GM18526 (cell line): ENCODE results near the gene MELTF.

Source experiments
- POLR2A ChIP-seq: IDR thresholded peaks from 3 replicates; pipeline ENCODE4 v1.6.1; 2011; ENCODE audit not compliant: insufficient read length; ENCODE audit errors: extremely low read depth

The MELTF gene

DNA sequence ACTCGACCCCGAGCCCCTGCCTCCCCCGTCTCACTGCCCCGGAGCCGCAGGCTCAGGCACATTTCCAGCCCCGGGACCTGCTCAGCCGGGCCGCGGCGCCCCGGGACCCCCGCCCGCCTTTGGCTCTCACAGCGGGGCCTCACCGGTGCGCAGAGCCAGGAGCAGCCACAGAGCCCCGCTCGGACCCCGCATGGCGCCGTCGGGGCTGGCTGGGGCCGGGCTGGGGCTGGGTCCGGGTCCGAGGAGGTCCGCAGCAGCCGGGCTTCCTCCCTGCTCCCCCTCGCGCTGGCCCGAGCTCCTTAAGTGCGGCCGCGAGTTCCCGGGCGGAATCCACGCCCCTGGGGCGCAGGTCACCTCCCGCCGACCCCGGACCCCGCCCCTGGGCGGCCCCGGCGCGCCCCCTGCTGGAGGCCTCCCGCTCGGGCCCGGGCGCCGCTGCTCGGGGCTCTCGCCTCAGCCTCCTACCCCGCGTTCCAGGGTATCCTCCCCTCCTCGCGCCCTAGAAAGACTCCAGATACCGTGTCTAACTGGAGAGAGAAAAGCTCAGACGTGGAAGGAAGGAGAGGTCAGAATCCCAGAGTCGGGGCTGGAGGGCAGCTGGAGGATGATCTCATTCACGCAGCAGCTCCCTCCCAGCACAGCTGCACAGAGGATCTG, at the start of gene MELTF:
Gene MELTF (minus strand): TSS at position 307 of the 657 bp plus-strand sequence. CDS start 115 bp downstream, at position 192.
- TF ChIP-seq POLR2A: peak; percentile 69

DNA sequence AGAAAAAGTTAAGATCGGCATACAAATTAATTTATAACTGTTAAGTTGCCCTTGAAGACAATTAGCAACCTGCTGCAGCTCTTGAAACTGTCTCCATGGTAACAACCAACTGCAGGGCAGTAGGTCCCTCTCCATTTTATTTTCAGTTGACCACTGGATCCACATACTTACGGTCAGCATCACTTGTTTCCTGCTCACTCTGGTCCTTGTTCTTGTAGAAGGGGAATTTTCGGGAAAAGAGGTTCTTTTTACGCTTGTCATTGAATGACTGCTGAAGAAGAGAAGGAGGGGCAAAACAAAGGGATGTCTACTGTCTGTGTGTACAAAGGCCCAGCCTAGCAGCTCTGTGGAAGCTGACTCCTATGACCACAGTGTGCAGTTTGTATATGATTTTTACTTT, 46.8 kb upstream of the MELTF start:
- TF ChIP-seq POLR2A: no peak

DNA sequence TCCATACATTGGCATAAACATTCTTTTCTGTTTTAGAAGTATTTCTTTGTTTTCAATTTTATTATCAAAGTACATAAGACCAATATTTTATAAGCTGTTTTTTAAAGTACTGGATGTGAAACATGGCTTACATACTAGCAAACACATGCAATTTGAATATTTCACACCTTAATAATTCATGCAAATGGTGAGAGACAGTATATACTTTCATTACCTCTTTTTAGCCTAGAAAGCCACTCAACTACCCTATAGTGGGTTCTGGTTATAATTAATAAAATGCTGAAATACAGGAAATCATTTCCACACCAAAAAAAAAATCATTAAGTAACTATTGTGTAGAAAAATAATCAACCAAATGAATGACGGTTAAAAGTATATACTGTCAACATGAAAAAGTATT, 38.5 kb upstream of the MELTF start:
- TF ChIP-seq POLR2A: no peak

DNA sequence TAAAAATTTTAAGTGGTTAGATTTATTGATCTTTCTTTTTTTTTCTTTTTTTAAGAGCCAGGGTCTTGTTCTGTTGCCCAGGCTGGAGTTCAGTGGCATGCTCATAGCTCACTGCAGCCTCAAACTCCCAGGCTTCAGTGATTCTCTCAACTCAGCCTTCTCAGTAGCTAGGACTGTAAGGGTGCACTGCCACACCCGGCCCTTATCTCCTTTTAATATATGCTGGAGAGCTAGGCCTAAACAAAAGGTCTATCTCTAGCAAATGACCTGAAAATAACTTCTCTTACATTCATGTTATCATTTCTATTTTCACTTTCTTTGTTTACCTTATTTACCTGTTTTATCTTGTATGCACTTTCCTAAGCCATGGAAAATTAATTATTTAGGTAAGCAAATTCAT, 35.2 kb upstream of the MELTF start:
- no peak for TF ChIP-seq POLR2A

DNA sequence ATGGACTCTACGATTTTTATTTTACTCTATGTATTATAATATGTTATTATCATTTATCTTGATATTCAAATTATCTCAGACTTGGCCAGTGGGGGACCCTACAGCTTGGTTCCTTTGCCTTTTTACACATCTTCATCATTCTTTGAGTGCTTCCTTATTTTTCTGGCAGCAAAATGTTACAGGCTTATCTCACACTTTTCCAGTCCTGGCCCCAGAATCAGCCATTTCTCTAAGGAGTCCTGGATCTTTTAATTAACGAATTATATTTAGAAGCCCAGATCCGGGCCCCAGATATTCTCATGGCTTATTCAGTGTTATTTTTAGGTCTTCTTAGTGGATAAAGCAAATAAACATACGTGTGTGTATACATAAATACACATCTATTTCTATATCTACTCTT, 32.8 kb upstream of the MELTF start:
- TF ChIP-seq POLR2A: no peak

DNA sequence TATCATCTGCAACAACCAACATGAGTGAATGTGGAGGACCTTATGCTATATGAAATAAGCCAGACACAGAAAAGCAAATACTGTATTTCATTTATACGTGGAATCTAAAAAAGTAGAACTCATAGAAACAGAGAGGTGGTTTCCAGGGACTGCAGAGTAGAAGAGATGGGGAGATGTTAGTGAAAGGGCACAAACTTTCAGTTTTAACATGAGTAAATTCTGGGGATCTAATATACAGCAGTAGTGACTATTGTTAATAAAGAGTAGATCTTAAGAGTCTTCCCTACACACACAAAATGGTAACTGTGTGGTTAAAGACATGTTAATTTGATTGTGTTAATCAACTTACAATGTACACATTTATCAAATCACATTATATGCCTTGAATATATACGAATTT, 20.9 kb upstream of the MELTF start:
- TF ChIP-seq POLR2A: no peak

DNA sequence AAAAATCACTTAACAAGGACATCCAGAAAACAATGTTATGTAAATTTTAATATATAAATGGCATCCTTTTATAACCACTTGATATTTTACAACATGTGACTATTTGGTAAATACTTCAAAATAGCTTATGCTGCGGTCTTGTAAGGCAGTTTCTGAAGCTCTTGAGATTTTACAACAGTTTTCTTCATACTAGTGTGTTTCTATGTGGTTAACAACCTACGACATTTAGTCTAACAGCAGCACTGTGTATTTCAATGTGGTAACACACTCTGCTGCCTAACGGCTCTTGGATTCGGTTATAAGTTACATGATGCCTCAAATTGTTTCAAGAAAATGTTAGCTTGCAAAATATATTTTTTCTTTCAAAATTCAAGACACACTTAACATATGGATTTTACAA, 12.9 kb upstream of the MELTF start:
- TF ChIP-seq POLR2A: no peak

DNA sequence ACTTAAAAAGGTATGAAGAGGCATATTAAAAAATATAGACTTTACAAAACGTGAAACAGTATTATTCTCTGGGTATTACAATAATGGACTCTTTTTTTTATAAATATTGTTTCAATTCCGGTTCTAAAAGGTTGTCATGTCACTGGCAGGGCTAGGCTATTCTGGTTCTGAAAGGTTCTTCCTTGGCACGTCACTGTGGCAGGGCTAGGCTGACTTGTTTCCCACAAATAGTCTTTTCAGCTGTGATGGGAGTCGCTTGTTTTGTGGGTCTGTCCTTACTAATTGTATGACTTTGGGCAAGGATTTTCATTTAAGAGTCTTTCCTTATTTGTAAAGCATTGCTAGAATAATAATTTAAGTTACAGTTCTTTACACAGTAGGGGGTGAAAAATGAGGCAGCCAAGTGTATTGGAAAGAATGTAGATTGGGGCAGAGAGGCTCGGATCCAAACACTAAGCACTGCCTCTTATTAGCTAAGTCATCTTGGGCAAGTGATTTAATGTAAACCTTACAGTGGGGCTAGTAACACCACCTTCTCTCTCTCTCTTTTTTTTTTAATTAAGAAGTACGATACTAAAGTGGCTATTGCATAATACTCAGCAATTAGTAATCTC, 12.4 kb upstream of the MELTF start:
- no peak for TF ChIP-seq POLR2A

DNA sequence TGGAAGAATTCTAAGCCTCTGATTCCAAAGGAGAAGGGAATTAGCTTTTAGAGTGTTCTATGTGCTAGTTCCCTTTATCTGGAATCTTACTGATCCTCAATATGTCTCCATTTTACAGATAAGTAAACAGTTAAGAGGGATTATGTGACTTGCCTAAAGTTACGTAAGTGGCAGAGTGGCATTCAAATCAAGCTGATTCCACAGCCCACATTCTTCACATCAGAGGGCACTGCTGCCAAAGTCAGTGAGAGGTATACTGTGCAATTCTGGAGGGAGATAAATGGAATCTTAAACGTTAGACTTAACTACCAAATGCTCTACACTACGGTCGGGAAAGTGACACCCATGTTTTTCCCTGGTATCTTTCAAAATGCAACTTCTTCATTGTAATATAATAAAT, 11.0 kb upstream of the MELTF start:
- no peak for TF ChIP-seq POLR2A

DNA sequence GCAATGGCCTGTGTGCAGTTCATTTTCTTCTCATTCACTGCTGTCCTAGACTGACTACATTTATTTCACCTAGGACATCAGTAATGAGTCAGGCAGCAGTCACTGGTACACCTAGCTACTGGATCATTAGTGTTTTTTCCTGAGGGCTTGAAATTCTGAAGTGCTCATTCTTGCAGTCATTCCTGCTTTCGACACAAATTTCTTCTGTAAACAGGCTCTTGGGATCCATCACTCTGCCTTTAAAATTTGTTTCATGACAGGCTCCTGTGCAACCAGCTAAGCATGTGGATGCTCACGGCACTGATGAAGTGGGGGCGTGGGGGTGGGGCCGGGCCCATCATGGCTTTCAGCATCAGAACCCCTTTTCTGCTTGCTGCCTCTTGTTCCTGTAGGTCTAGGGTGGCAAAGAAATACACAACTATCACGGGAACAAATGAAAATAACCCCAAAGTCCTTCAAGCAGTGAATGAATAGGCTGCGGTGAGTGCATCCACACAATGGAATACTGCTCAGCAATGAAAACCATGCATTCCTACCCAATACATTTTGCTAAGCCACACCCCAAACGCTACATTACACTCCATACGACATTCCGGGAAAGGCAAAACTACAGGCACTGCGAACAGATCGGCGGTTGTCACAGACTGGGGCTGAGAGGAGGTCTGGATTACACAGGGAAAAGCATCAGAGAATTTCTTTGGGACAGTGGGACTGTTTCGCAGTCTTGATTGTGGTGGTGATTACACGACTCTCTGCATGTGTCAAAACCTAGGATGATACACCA, 9.3 kb upstream of the MELTF start:
- TF ChIP-seq POLR2A: no peak

DNA sequence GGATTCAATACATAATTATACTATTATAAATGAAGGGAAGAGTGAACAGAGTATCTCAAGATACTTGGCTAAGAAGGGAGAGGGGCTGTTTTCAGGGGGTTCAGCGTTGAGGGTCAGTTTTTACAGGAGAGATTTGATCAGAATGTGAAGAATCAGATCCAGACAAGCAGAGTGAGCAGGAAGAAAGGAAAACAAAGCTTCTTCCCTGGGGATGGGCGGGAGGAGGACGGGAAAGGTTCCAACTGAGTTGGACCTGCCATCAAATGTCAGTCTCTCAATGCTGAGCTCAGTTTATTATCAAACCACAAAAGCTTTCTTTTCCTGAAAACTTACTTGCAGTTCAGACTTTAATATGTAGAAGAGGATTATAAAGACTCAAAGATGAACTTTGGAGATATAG, 6.0 kb upstream of the MELTF start:
- TF ChIP-seq POLR2A: no peak

DNA sequence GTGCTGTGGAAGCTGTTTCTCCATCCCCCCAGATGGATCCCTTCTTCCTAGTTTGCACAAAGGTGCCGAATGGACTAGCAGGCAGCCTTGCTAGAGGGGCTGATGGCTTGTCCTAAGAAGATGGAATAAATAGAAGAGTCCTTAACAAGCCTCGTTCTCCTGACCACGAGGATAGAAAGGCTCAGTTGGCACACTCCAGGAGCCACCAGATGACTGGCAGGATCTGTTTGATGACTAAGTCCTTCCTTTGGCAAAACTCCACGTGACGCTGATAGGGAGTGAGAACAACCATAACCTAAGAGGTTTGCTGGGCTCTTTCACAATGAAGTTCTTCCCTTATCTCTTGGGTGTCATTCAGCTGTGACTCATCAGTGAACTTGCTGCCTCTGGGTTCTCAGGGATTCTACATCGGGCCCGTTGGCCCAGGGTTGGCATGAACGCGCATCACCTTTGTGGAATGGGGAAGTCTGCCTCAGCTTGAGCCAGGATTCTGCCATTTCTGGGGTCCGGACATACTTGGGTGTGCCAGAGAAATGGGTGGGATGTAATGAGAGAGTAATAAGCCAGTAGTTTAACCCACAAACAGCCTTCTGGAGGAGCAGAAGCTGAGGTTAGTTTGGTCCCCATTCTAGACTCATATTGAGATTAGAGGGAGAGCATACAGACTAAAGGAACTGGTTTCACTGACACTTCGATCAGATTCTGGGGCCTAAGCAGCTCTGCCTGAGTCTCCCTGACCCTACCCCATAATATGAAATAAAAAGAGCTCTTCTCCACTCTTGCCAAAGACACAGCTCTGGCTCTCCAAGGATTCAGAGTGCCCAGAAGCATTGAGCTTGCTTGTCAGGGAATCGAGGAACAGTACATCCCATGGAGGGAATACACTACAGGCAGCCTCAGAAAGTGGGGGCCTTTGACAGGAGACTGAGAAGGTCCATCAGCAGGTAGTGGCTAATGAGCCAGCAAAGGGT, 2.0 kb upstream of the MELTF start:
- TF ChIP-seq POLR2A: no peak

DNA sequence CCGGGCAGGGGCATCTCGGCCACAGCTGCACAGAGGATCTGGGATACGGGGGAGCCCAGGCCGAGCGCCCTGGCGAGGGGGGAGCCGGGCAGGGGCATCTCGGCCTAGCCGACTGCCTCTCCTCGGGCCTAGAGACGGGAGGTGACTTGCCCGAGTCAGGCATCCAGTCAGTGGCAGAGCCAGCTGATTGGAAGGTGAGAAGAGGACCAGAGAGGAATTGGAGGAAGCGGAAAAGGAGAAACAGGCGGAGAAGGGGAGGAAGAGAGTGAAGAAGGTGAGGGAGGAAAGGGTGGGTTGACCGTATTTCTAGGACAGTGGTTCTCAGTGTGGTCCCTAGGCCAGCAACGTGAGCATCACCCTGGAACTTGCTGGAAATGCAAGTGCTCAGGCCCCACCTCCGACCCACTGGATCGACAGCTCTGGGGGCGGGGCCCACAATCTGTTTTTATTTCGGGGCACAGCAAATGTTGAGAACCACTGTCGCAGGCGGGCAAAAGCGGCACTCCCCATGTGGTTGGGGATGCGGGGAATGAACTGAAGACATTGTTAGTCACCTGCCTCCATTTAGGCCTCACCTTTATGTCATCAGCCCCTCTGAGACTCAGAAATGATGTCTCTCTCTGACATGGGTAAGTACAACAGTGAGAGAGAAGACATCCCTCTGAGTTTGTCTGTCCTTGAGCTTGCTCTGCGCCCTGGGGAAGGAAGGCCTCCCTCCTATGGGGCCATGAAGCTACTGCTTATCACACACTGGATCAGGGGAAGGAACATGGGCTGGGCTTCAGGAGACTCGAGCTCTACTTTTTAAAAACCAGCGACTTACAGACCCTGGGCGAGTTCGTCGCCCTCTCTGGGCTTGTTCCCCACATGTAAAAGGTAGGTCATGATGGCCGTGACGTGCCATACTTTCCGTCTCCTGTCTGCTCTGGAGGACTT, 1.0 kb upstream of the MELTF start:
- TF ChIP-seq POLR2A: no peak
